Measurements from ENCODE around the gene PITX1. TPM values are rescaled to one million over a fixed set of nuclear protein-coding genes. Genes with fewer than 3 reads are reported as not detected.
A peak's percentile ranks its signal among the peaks of the same experiment; 100 is the strongest.

PITX1 gene
- total and polyA plus RNA-seq, 9 donors: 0.11 to 3.1 (median 0.51) TPM; not detected in 1

GRCh38 chr5:135034963-135035677, 1.1 kb upstream of the PITX1 start:
- no peak for DNase-seq
- no peak for TF ChIP-seq POLR2A (IDR thresholded peaks at IDR 0.05)
- TF ChIP-seq EP300 (IDR thresholded peaks at IDR 0.05): no peak
- TF ChIP-seq CTCF (IDR thresholded peaks at IDR 0.05): no peak
- 86 to 90% (median 89%) methylated on average over 14 of the region's 14 CpGs for WGBS, 3 donors
- Histone ChIP-seq H3K27ac (no peak overlapping the region), H3K36me3 (no peaks in the 10 kb centered on the region), H3K27me3 (peaks cover 6% of the 10 kb centered on the region), H3K9me3 (no peaks in the 10 kb centered on the region), H3K4me3 (no peak overlapping the region), H3K4me1 (ENCODE audit: insufficient read depth) (peaks cover 11% of the 10 kb centered on the region)
- intact Hi-C loops (cut with DNase I): no loop called here

GRCh38 chr5:135034236-135034962, 371 bp upstream of the PITX1 start:
- Histone ChIP-seq H3K27me3 (peaks cover 6% of the 10 kb centered on the region), H3K27ac (no peak overlapping the region), H3K4me3 (peak overlapping the region; percentile 34), H3K36me3 (no peaks in the 10 kb centered on the region), H3K4me1 (ENCODE audit: insufficient read depth) (peaks cover 10% of the 10 kb centered on the region), H3K9me3 (no peaks in the 10 kb centered on the region)
- DNase-seq: peak in 2 of 5 donors; percentile 20 to 55
- 10 to 16% (median 14%) methylated on average over 23 to 57 of the region's 65 CpGs for WGBS, 3 donors
- intact Hi-C loops (cut with DNase I): no loop called here
- TF ChIP-seq CTCF (IDR thresholded peaks at IDR 0.05): no peak
- no peak for TF ChIP-seq POLR2A (IDR thresholded peaks at IDR 0.05)
- no peak for TF ChIP-seq EP300 (IDR thresholded peaks at IDR 0.05)

DNA sequence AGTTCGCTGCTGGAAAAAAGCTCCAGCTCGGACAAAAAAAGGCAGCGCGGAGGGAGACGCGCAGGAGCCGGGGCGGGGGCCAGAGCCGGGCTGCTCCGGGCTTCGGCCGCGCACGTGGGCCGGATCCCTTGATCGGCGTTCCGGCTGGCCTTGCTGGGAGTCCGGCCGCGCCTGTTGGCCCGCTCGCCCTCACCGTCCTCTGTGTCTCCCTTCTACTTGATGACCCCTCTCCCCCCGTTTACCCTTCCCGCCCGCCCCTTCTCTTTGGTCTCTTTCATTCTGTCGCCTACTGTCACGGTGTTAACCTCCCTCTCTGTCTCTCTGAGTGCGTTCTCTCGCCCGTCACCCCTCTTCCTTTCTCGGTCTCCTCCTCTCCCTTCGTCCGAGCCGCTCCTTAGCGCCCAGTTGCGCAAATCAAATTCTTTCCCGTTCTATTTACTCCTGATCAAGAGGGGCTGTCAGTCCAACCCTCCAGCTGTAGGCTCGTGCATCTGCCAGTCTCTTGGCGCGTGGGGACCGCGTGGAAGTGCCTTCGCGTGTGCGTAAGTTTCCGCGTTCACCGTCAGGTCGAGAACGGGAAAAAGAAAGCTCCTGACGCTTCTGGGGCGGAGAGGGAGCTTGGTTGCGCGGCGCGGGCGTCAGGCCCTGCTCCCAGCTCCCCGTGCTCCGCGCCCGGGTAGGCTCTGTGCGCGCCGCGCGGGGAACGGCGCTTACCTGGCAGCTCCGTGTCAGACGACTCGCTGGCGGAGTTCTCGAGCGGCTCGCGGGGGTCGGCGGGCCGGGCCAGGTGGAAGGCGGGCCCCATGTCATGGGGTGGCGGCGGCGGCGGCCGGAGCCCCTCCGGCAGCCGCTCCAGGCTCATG, 798 bp downstream of the PITX1 start:
- H3K4me3 ChIP-seq: peak overlapping the region; percentile 34
- intact Hi-C loops (cut with DNase I): no loop called here
- WGBS, 3 donors: 3% methylated on average over 77 to 89 of the region's 89 CpGs
- TF ChIP-seq POLR2A (IDR thresholded peaks at IDR 0.05): no peak
- TF ChIP-seq EP300 (IDR thresholded peaks at IDR 0.05): no peak
- TF ChIP-seq CTCF (IDR thresholded peaks at IDR 0.05): no peak
- H3K9me3 ChIP-seq: peaks cover 0 to 4% of the 10 kb centered on the region in 2 donors
- no peaks in the 10 kb centered on the region for H3K36me3 ChIP-seq
- H3K27me3 ChIP-seq: peaks cover 11% of the 10 kb centered on the region
- DNase-seq: peak in 1 of 5 donors; percentile 51
- H3K4me1 ChIP-seq (ENCODE audit: insufficient read depth): peaks cover 6% of the 10 kb centered on the region
- no peak overlapping the region for H3K27ac ChIP-seq

DNA sequence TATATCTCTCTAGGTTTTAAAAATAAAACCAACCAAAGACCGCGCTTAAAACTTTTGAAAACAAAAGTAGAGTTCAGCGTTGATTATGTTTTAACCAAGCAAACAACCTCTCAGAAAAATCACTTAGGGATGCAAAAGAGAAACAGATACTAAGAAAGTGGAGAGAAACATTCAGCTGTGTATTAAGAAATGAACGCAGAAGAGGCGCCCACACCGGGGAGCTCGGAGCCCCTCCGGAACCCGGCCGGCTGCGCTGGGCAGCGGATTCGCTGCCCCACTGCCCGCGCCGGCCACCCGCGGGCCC, 1.4 kb downstream of the PITX1 start:
- Histone ChIP-seq H3K36me3 (no peaks in the 10 kb centered on the region), H3K27me3 (peaks cover 11% of the 10 kb centered on the region), H3K4me3 (peak overlapping the region; percentile 34), H3K9me3 (peaks cover 0 to 4% of the 10 kb centered on the region in 2 donors), H3K4me1 (ENCODE audit: insufficient read depth) (peaks cover 7% of the 10 kb centered on the region), H3K27ac (no peak overlapping the region)
- WGBS, 3 donors: 8% methylated on average over 18 of the region's 18 CpGs
- no peak for TF ChIP-seq CTCF (IDR thresholded peaks at IDR 0.05)
- no peak for TF ChIP-seq POLR2A (IDR thresholded peaks at IDR 0.05)
- TF ChIP-seq EP300 (IDR thresholded peaks at IDR 0.05): no peak
- no peak for DNase-seq
- intact Hi-C loops (cut with DNase I): no loop called here

Measured in ovary (tissue), 9 donors.